Adrenal gland (tissue), 5 donors: ENCODE results near the gene DCLK3.

ENCODE experiments used
- POLR2A ChIP-seq, 2 donors: fragments of 450-650 bp; IDR thresholded peaks; one replicate each; pipeline ENCODE4 v1.6.1; 2017; ENCODE audit warnings: antibody characterized with exemption in 2 of 2, mild to moderate bottlenecking in 2 of 2, moderate library complexity in 1 of 2
- TF ChIP-seq, protein P1 (sequence below), 6 experiments: fragments of 450-650 bp in 4 of 6; fragments of 200-600 bp in 2 of 6; sonication (generic) in 1 of 6; IDR thresholded peaks; 1 replicate in 5 of 6; 2 replicates in 1 of 6; pipeline versions ENCODE4 v1.5.1 to v1.8.0; 2016 to 2021; ENCODE audit warnings: antibody characterized with exemption in 6 of 6, mild to moderate bottlenecking in 2 of 6, moderate library complexity in 1 of 6
- donor health status: DM: no; HTN: no; CAD: no.

DNA sequence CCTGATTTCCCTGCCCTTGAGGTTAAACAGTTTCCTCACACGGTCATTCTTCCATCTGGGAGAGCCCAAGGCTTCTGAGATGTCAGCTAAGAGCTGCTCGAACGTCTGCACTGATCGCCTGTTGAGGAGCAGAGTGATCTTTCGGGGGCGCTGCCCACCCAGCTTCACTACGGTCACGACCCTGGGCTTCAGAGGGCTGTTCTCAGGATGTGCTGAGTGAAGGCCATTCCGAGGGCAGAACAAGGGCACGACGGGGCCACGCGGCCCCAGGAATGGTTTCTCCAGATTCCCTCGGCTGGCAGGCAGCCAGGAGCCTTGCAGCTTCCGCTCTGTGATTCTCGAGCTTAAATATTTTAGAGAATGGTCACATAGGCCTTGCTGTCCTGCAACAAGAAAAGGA lies 25.7 kb downstream of the DCLK3 start:
- TF ChIP-seq, protein P1, sequence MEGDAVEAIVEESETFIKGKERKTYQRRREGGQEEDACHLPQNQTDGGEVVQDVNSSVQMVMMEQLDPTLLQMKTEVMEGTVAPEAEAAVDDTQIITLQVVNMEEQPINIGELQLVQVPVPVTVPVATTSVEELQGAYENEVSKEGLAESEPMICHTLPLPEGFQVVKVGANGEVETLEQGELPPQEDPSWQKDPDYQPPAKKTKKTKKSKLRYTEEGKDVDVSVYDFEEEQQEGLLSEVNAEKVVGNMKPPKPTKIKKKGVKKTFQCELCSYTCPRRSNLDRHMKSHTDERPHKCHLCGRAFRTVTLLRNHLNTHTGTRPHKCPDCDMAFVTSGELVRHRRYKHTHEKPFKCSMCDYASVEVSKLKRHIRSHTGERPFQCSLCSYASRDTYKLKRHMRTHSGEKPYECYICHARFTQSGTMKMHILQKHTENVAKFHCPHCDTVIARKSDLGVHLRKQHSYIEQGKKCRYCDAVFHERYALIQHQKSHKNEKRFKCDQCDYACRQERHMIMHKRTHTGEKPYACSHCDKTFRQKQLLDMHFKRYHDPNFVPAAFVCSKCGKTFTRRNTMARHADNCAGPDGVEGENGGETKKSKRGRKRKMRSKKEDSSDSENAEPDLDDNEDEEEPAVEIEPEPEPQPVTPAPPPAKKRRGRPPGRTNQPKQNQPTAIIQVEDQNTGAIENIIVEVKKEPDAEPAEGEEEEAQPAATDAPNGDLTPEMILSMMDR (IDR thresholded peaks at IDR 0.05) = no peak
- no peak for TF ChIP-seq POLR2A (IDR thresholded peaks at IDR 0.05)
